Measurements from ENCODE around the gene GSTT2. TPM values are rescaled to one million over a fixed set of nuclear protein-coding genes. Genes with fewer than 3 reads are reported as not detected.

The GSTT2 gene
- total RNA-seq = 0.13 TPM in 1 of 2 replicates, not detected in the other

GRCh38 chr22:23979557-23980240 lies at the start of gene GSTT2:
GSTT2 (plus strand) TSS chr22:23980134.

GRCh38 chr22:23961084-23961771 lies 18.7 kb upstream of the GSTT2 start, which contains the start of gene GSTT2B:
GSTT2B (minus strand) TSS chr22:23961195; CDS start chr22:23961131, 64 bp downstream.

GRCh38 chr22:23966568-23966967 lies 13.4 kb upstream of the GSTT2 start, which contains the start of gene DDTL:
DDTL (plus strand) TSS chr22:23966888; CDS start chr22:23966915, 27 bp downstream.

GRCh38 chr22:23974345-23974744 lies 5.6 kb upstream of the GSTT2 start, which contains the start of gene DDT:
DDT (minus strand) TSS chr22:23974441; CDS start chr22:23974414, 27 bp downstream.

GRCh38 chr22:24005201-24005600 lies 25.3 kb downstream of the GSTT2 start, which contains the start of gene GSTT4:
GSTT4 (minus strand) TSS chr22:24005453; CDS start chr22:24005356, 97 bp downstream.

Other genes with a start within 250 kb of the GSTT2 start
- 3.4 and 4.5 TPM in 2 replicates for gene ZNF70, start 229.0 kb upstream of the GSTT2 start, total RNA-seq
- gene VPREB3, start 225.7 kb upstream of the GSTT2 start, total RNA-seq = not detected in 2 replicates
- gene C22orf15, start 217.1 kb upstream of the GSTT2 start, total RNA-seq = 0.08 and 0.52 TPM in 2 replicates
- gene CHCHD10, start 212.2 kb upstream of the GSTT2 start, total RNA-seq = 15.6 and 16.9 TPM in 2 replicates
- 10.9 and 14.0 TPM in 2 replicates for gene MMP11, start 207.3 kb upstream of the GSTT2 start, total RNA-seq
- 85.3 and 104 TPM in 2 replicates for gene SMARCB1, start 193.2 kb upstream of the GSTT2 start, total RNA-seq
- gene DERL3, start 141.1 kb upstream of the GSTT2 start, total RNA-seq = 6.9 TPM in 1 of 2 replicates, not detected in the other
- 6.1 and 10.7 TPM in 2 replicates for gene SLC2A11, start 122.3 kb upstream of the GSTT2 start, total RNA-seq
- 871 and 1,287 TPM in 2 replicates for gene MIF, start 85.8 kb upstream of the GSTT2 start, total RNA-seq
- gene GSTT2B, start 18.9 kb upstream of the GSTT2 start, total RNA-seq = 17.1 and 36.6 TPM in 2 replicates
- 0.26 and 2.6 TPM in 2 replicates for gene DDTL, start 13.2 kb upstream of the GSTT2 start, total RNA-seq
- gene DDT, start 5.7 kb upstream of the GSTT2 start, total RNA-seq = 135 and 140 TPM in 2 replicates
- not detected in 2 replicates for gene GSTT4, start 25.3 kb downstream of the GSTT2 start, total RNA-seq
- gene CABIN1, start 31.2 kb downstream of the GSTT2 start, total RNA-seq = 25.2 and 37.4 TPM in 2 replicates
- 8.9 and 9.1 TPM in 2 replicates for gene SUSD2, start 201.4 kb downstream of the GSTT2 start, total RNA-seq